GM13976 (cell line): ENCODE data around the gene EXOC3.

Experiments
- DNase-seq: peaks from one replicate; pipeline ENCODE4 v3.0.0; 2012; ENCODE audit warnings: low spot score
- in situ Hi-C: fragments of 300-500 bp; cut with MboI; formaldehyde crosslinking; loops from one replicate; pipeline ENCODE4 v1.12.0; 2022; ENCODE audit warnings: low sequenced_read_pairs, mixed read lengths, inconsistent platforms; ENCODE audit not compliant: unreplicated experiment
- TF ChIP-seq, protein P1 (sequence below): IDR thresholded peaks from 2 replicates; pipeline ENCODE4 v1.5.1; 2012; ENCODE audit warnings: borderline replicate concordance, mild to moderate bottlenecking; ENCODE audit not compliant: insufficient read depth; ENCODE audit errors: extremely low read depth, missing control alignments, control extremely low read depth

EXOC3 gene

DNA sequence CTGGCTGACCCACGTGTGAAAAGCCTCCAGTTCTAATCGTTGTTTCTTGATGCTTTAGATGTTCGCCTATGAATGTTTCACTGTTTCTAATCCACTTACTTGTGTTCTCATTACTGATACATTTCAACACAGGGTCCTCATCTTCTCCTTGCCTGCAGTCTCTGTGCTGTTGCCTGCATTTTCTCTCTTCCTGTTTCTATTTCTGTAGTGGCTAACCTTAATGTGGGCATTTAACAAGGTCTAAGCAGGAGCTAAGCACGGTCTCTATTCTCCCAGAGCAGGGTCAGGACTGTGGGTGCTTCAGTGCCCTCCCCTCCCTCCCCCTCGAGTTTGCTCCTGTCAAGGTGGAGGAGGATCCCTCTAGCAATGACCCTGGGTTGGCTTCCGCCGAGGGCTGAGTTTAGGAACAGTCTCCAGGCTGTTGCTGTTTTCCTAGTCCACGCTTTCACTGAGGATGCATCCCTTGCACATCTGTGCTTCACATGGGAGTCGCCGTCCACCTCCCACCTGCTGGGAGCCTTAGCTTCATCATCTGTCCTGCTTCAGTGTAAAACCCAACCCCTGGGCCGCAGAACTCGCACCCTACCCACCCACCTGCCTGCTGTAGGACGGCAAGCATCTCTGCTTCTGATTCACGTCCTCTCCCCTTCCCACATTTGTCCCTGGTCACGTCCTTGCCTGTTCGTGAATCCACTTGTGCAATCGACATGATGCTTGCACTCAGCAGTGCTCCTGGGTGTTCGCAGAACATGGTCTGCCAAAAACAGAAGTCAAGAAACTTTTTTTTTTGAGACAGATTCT, 2.4 kb upstream of the EXOC3 start:
- in situ Hi-C loops = no loop called here
- TF ChIP-seq, protein P1, sequence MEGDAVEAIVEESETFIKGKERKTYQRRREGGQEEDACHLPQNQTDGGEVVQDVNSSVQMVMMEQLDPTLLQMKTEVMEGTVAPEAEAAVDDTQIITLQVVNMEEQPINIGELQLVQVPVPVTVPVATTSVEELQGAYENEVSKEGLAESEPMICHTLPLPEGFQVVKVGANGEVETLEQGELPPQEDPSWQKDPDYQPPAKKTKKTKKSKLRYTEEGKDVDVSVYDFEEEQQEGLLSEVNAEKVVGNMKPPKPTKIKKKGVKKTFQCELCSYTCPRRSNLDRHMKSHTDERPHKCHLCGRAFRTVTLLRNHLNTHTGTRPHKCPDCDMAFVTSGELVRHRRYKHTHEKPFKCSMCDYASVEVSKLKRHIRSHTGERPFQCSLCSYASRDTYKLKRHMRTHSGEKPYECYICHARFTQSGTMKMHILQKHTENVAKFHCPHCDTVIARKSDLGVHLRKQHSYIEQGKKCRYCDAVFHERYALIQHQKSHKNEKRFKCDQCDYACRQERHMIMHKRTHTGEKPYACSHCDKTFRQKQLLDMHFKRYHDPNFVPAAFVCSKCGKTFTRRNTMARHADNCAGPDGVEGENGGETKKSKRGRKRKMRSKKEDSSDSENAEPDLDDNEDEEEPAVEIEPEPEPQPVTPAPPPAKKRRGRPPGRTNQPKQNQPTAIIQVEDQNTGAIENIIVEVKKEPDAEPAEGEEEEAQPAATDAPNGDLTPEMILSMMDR = no peak
- DNase-seq = peak; percentile 57

DNA sequence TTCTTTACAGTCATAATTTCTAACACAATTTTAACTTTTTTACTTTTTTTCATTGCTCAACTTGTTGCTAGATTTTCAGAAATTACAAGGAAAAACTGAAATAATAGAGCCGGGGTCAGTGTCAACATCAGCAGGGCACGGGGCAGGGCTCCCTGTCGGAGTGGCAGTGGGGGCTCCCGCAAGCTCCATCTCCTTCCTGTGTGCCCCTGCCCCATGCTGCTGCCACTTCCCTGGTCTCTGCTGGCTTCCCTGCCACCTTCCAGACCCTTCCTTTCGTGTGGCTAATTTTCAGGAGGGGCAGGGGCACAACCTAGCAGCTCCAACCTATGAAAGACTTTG, 1.0 kb upstream of the EXOC3 start:
- in situ Hi-C loops = no loop called here
- TF ChIP-seq, protein P1 = no peak
- DNase-seq = no peak

DNA sequence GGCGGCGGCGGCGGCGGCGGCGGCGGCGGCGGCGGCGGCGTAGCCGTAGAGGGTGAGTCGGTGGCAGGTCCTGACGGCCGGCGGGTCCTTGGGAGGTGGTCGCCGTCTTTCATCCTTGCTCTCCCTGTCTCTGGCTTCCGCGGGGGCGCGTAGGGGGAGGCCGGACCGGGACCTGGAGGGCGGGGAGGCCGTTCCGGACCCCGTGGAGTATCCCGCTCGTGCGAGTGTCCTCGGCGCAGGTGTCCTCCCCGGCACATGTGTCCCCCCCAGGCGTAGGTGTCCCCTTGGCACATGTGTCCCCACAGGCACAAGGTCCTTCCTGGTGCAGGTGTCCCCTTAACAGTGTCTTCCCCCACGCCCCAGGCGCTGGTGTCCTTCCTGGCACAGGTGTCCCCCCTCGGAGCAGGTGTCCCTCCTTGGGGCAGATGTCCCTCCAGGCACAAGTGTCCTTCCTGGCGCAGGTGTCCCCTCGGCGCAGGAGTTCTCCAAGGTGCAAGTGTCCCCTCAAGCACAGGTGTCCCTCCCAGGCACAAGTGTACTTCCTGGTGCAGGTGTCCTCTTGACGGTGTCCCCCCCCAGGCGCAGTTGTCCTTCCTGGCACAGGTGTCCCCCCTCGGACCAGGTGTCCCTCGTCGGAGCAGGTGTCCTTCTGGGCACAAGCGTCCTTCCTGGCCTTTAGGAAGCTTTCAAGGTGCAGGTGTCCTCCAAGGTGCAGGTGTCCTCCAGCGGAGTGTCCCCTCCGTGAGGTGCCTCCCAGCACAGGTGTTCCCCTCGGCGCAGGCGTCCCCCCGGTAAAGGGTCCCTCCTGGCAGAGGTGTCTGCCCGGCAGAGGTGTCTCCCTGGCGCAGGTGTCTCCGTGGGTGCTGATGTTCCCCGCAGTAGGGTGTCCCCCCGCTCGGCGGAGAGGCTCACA, 519 bp downstream of the EXOC3 start:
- TF ChIP-seq, protein P1 = no peak
- DNase-seq = peak; percentile 62
- in situ Hi-C loops = no loop called here

DNA sequence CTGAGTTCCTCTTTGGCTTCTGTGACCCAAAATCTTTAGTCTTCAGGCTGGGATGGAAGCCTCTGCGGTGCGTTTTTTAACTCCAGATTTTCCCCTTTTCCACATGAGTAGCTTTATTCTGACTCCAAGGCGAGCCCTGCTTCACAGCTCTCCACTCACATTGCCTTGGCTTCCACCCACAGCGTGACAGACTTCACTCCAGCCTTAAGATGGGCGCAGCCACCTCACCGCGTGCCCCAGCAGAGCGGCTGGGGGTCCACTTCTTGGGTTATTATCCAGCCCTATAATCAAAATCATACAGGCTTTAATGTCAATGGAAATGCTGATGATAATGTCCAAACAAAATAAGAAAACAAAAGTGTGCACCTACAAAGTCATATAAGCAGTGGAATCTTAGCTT, 1.2 kb downstream of the EXOC3 start:
- no peak for DNase-seq
- in situ Hi-C loops = no loop called here

DNA sequence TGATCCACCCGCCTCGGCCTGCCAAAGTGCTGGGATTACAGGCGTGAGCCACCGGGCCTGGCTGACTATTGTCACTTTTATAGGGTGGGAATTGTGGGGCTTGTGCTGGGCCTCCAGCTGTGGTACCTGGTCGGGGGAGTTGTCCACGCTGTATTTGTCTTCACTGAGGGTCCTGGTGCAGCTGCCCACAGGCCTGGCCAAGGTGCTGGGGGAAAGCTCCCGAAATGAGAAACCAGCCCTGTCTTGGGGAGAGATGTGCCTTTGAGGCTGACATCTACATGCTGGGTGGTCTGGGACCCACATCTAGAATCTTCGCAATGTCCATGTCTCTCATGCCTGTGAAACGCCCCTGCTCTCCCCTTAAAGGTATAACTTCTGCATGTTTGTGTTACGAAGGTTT, 2.6 kb downstream of the EXOC3 start:
- DNase-seq = no peak
- TF ChIP-seq, protein P1 = no peak
- in situ Hi-C loops = no loop called here

More for the DNA sequence above, 1.2 kb downstream of the EXOC3 start:
- TF ChIP-seq, protein P1 = no peak

DNA sequence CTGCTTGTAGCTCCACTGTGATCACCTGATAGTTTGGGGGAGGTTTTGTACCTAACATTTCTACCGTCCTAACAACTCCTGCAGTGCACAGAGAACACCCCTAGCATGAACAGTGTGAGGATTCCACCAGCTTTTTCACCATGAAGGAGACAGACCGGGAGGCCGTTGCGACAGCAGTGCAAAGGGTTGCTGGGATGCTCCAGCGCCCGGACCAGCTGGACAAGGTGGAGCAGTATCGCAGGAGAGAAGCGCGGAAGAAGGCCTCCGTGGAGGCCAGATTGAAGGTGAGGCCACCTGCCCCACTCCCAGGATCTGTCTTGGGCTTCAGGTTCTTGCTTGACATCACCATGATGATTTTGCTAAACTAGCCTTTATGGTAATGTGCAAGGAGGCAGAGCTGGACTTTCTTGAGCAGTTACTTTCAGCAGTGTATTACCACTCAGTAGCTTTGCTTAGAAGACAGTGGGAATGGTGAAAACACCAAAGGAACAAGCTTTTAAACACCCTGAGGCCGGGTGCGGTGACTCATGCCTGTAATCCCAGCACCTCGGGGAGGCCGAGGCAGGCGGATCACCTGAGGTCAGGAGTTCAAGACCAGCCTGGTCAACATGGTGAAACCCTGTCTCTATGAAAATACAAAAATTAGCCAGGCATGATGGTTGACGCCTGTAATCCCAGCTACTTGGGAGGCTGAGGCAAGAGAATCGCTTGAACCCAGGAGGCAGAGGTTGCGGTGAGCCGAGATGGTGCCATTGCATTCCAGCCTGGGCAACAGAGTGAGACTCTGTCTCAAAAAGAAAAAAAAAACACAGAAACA, 3.3 kb downstream of the EXOC3 start:
- in situ Hi-C loops = no loop called here
- DNase-seq = no peak
- TF ChIP-seq, protein P1 = no peak
